ENCODE measurements around the gene STK25.

STK25 gene

DNA sequence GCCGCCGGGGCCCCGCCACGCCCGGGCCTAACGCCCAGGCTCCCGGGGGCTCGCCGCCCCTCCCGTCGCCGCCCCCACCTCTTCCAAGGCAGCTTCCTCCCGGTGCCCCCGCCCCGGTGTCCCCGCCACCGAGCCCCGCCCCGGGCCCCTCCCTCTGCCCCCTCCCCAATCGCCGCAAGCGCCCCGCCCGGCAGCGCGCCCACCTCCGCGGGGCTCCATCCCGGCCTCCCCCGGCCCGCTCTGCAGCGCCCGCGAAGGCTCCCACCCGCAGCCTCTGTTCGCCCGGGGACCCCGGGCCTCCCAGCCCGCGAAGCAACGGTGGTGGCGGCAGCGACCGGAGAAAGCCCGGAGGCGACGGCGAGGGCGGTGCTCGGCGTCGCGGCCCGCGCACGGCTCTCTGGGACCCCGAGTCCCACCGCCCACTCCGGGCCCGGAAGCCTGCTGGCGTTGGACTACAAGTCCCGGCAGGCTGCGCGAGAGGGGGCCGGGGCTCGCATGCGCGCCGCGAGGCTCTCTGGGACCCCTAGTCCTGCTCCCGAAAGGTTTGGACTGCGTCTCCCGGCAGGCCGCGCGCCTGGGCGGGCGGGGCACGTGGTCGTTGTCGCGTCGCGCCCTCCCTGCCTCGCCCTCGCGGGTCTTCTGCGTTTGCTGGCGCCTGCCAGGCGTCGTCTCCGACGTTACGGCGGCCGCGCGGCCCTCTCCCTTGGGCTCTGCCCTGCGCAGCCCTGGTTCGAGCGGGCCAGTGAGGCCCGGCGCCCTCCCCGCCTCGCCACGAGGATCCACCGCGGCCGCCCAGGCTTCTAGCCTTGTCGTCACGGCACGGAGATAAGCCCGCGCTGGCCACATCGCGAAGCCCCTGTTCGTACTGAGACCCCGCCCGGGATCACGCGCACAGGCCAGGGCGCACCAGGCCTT is at the start of gene STK25:
Gene STK25, minus strand, starts transcription at position 345 of the 915 bp plus-strand sequence. CDS start 549 bp downstream, outside the sequence.
- peak; percentile 92 to 95 for DNase-seq (ENCODE audit: low read depth in 2 of 2)

DNA sequence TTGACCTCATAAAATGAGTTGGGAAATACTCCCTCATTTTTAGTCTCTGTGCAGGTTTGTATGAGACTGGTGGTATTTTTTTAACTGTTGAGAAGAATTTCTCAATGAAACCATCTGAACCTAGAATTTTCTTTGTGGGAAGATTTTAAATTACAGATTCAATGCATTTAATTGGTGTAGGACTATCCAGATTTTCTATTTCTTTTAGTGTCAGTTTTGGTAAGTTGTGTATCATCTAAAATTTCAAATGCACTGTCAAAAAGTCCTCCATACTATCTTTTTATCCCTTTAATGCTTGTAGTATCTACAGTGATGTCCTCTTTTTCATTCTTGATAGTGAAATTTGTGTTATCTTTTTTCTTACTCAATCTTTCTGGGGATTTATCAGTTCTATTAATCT is 48.4 kb upstream of the STK25 start:
- DNase-seq (ENCODE audit: low read depth in 2 of 2): no peak

GRCh38 chr2:241555711-241556110 is 47.3 kb upstream of the STK25 start:
- no peak for DNase-seq (ENCODE audit: low read depth in 2 of 2)

DNA sequence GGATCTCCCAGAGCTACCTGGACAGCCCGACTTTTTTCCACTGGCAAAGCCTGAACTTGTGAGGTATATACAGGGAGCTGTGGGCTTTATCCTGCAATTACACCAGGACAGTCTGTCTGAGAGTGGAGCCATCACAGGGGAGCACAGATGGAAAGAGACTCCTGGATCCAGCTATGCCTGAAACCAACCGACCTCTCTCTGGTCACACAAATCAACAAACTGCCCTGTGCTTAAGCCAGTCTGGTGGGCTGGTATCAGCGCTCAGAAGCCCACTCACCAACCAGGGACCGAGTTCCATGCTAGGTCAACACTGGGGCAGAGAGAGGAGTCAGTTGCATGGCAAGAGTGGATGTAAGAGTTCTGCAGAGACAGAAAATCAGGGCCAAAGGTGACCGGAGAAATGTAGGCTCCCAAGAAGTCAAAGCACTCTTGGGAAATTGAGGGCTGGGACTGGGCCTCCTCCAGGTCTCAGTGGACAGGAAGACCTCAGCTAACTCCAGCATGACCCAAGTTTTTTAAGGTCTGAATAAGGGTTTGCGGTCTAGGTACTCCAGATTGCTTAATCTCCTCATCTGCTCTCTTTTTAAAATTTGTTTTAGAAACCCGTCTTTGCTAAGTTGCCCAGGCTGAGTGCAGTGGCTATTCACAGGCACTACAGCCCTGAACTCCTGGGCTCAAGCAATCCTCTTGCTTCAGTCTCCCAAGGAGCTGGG is 46.4 kb upstream of the STK25 start:
- DNase-seq (ENCODE audit: low read depth in 2 of 2): no peak

GRCh38 chr2:241553981-241554380 is 45.6 kb upstream of the STK25 start:
- no peak for DNase-seq (ENCODE audit: low read depth in 2 of 2)

GRCh38 chr2:241553512-241553830 is 45.1 kb upstream of the STK25 start:
- no peak for DNase-seq (ENCODE audit: low read depth in 2 of 2)

DNA sequence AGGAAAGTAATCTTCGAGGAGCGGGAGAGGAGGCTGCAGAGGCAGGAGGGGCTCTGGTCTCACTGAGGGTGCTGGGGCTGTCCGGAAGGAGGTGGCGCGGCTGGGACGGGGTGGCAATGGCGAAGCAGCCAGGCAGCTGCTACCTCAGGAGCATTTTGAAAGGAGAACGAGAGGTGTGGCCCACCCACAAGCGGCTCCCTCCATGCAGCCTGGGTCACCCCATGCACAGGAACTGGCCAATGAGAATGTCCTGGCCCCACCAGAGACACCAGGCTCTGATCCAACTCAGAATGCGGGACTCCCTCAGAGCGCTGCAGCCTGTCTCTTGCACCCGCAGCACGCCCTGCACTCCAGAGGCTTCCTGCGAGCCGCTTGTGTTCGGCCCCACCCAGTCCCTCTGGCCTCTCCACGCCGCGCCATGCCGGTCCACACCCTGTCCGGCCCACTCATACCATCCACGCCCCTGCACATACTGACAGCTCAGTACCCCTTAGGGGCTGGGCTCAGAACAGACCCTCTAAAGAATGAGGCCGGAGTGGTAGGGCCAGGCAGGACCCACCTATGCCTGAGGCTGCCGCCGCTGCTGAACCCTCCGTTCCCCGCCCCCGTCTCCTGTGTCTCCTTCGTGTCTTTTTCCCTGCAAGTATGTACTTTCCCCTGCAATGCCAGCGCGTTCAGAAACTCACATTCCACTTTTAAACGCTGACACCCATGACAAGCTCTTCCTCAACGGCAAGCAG is 43.8 kb upstream of the STK25 start:
- DNase-seq (ENCODE audit: low read depth in 2 of 2): no peak

GRCh38 chr2:241551599-241551997 is 43.2 kb upstream of the STK25 start:
- DNase-seq (ENCODE audit: low read depth in 2 of 2): no peak

GRCh38 chr2:241550616-241551580 is 42.5 kb upstream of the STK25 start:
- DNase-seq (ENCODE audit: low read depth in 2 of 2): no peak

- DNase-seq (ENCODE audit: low read depth in 2 of 2): no peak
These were observed 40.1 kb upstream of the STK25 start for GRCh38 chr2:241548451-241548835.

DNA sequence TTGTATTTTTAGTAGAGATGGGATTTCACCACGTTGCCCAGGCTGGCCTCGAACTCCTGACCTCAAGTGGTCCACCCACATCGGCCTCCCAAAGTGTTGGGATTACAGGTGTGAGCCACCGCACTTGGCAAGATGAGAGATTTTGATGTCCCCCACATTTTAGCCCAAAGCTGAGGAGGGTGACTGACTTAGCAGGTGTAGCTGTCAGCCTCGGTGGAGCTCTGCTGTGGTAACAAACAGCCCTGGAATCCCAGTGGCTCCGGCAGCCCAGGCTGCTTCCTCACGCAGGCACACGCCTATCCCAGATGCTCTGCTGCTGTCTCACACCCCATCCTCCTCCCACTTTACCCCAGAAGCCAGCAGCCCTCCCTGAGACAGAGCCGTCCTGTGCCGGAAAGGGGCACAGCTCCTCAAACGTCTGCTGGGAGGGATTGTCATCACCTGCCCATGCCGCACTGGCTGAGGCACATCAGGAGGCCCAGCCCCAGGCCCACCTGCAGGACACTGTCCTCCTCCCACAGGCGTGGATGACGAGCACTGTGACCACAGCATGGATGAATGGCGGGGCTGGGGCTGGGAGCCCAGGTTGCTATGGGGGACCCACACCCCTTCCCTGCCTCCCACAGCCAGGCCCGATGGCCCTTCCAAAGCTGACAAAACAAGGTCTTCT is 39.5 kb upstream of the STK25 start:
- DNase-seq (ENCODE audit: low read depth in 2 of 2): no peak

DNA sequence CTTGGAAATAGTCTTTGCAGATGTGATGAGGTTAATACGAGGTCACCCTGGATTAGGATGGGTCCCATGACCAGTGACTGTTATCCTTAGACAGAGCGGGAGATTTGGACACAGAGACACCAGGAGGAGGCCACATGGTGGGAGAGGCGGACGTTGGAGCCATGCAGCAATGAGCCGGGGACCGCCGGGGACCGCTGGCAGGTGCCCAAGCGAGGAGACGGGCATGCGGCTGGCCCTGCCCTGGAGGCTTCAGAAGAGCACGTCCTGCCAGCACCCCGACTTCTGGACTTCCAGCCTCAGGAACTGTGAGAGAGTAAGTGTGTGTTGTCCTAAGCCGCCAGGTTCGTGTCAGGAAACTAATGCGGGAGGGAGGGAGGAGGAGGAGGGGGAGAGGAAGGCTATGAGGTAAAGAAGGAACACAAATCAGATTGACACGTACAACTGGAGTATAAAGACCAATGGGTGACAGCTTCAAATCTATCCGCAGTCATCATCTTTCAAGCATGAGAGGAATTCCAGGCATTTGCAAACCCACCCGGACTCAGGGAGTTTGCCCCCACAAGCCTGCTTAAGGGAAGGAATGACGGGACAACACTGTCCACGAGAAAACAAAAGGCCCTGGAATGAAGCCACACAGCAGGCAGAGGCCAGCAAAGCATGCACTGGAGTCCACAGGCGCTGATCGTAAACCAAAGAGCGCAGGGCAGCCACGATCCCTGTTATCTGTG is 38.6 kb upstream of the STK25 start:
- no peak for DNase-seq (ENCODE audit: low read depth in 2 of 2)

GRCh38 chr2:241545523-241546473 is 37.4 kb upstream of the STK25 start:
- no peak for DNase-seq (ENCODE audit: low read depth in 2 of 2)

GRCh38 chr2:241545106-241545505 is 36.7 kb upstream of the STK25 start:
- no peak for DNase-seq (ENCODE audit: low read depth in 2 of 2)

DNA sequence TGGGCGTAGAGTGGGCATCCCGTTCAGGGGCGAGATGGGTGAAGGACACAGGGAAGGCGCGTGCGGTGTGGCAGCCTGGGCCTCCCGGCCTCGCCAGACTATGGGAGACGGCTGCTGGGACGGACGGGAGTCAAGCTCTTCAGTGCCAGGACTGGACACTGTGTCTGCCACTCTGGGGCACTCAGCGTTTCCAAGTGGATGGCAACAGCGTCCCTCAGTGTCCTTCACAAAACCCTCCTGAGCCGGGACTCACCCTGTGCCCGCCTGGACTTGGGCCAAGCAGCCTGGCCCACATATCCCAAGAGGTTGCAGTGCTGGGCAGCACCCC is 33.9 kb upstream of the STK25 start:
- DNase-seq (ENCODE audit: low read depth in 2 of 2): no peak

GRCh38 chr2:241541564-241542277 is 33.3 kb upstream of the STK25 start:
- no peak for DNase-seq (ENCODE audit: low read depth in 2 of 2)

- peak; percentile 33 to 36 for DNase-seq (ENCODE audit: low read depth in 2 of 2)
These were observed 32.6 kb upstream of the STK25 start for GRCh38 chr2:241540771-241541561.

DNA sequence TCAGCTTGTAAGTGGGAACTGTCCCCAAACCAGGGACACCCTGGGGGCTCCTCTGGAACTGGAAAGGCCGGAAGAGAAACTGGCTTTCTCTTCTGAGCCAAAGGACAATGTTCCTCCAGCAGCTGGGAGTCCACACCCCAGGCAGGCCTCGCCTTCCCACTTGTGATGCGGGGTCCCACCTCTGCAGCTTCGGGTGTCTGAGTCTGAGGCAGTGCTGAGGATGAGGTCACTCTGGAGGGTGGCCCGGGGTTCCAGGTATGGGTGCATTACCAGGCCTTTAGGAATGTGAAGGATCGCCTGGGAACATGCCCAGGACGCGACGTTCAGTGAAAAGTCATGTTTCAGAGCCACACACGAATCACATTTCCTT is 32.0 kb upstream of the STK25 start:
- no peak for DNase-seq (ENCODE audit: low read depth in 2 of 2)

Data from stimulated activated CD8-positive, alpha-beta memory T cell treated with anti-CD3 and anti-CD28 coated beads, Interleukin-2, amount 100 ng/mL, for 1 hour (primary cell).